GM23338 (cell line): Measurements from ENCODE around the gene TECPR2. TPM values are rescaled to one million over a fixed set of nuclear protein-coding genes. Genes with fewer than 3 reads are reported as not detected.

Source experiments
- ATAC-seq: fragments of 200-7000 bp; cut with Tn5 transposase; 3 replicates; pipeline ENCODE4 v1.9.1; 2020
- DNase-seq: peaks from one replicate; pipeline ENCODE4 v3.0.0-alpha.2; 2015; ENCODE audit warnings: low spot score
- H2AFZ ChIP-seq: fragments of 200-600 bp; sonication (generic); 2 replicates; pipeline ENCODE4 v1.8.0; 2016; ENCODE audit warnings: antibody characterized with exemption, mild to moderate bottlenecking, moderate library complexity
- H3F3A ChIP-seq: fragments of 200-600 bp; sonication (generic); replicated peaks from 2 replicates; pipeline ENCODE4 v1.8.0; 2017; ENCODE audit warnings: antibody characterized with exemption, mixed run types, low read depth
- H3K27ac ChIP-seq: fragments of 200-600 bp; sonication (generic); 2 replicates; pipeline ENCODE4 v1.6.1; 2016; ENCODE audit warnings: low read depth
- H3K27me3 ChIP-seq: fragments of 200-600 bp; sonication (generic); 2 replicates; pipeline ENCODE4 v1.8.0; 2016; ENCODE audit warnings: mild to moderate bottlenecking, mixed run types, moderate library complexity; ENCODE audit not compliant: insufficient read depth
- H3K36me3 ChIP-seq: fragments of 200-600 bp; sonication (generic); 2 replicates; pipeline ENCODE4 v1.8.0; 2016; ENCODE audit warnings: mild to moderate bottlenecking; ENCODE audit not compliant: insufficient read depth
- H3K4me1 ChIP-seq: fragments of 200-600 bp; sonication (generic); 2 replicates; pipeline ENCODE4 v1.8.0; 2016; ENCODE audit warnings: mild to moderate bottlenecking, moderate library complexity; ENCODE audit not compliant: insufficient read depth
- H3K4me2 ChIP-seq: fragments of 200-600 bp; sonication (generic); 2 replicates; pipeline ENCODE4 v1.7.1; 2017; ENCODE audit warnings: mixed run types
- H3K4me3 ChIP-seq: fragments of 200-600 bp; sonication (generic); 2 replicates; pipeline ENCODE4 v1.6.1; 2016; ENCODE audit warnings: mixed run types
- H3K79me2 ChIP-seq: fragments of 200-600 bp; sonication (generic); replicated peaks from 2 replicates; pipeline ENCODE4 v1.8.0; 2017; ENCODE audit warnings: mild to moderate bottlenecking; ENCODE audit not compliant: insufficient read depth
- H3K9me2 ChIP-seq: fragments of 200-600 bp; sonication (generic); 2 replicates; pipeline ENCODE4 v1.8.0; 2017; ENCODE audit not compliant: insufficient read depth
- H4K20me1 ChIP-seq: fragments of 200-600 bp; sonication (generic); replicated peaks from 2 replicates; pipeline ENCODE4 v1.8.0; 2017; ENCODE audit warnings: mild to moderate bottlenecking; ENCODE audit not compliant: insufficient read depth
- H3K27ac Mint-ChIP-seq: 2 replicates; pipeline ENCODE4 v1.8.0; 2020; ENCODE audit warnings: inconsistent platforms, mild to moderate bottlenecking, moderate library complexity, mixed read lengths
- H3K27me3 Mint-ChIP-seq: 3 replicates; pipeline ENCODE4 v1.8.0; 2022; ENCODE audit warnings: low read depth, mild to moderate bottlenecking, moderate library complexity, mixed read lengths, inconsistent platforms; ENCODE audit not compliant: insufficient read depth, poor library complexity
- H3K36me3 Mint-ChIP-seq: 3 replicates; pipeline ENCODE4 v1.8.0; 2021; ENCODE audit warnings: low read depth, mild to moderate bottlenecking, inconsistent platforms, moderate library complexity, mixed read lengths
- H3K4me1 Mint-ChIP-seq: 3 replicates; pipeline ENCODE4 v1.8.0; 2020; ENCODE audit warnings: mild to moderate bottlenecking, inconsistent platforms, mixed read lengths
- H3K4me3 Mint-ChIP-seq: 3 replicates; pipeline ENCODE4 v1.8.0; 2021; ENCODE audit warnings: moderate library complexity, mild to moderate bottlenecking, inconsistent platforms, mixed read lengths
- H3K9me3 Mint-ChIP-seq: 3 replicates; pipeline ENCODE4 v1.8.0; 2020; ENCODE audit warnings: moderate library complexity, mild to moderate bottlenecking, inconsistent platforms, mixed read lengths
- CREB1 ChIP-seq: fragments of 250-450 bp; sonication (Bioruptor Pico); IDR thresholded peaks from 2 replicates; pipeline ENCODE4 v1.5.0; 2020; ENCODE audit warnings: low read depth, mild to moderate bottlenecking, moderate library complexity
- CTCF ChIP-seq, 2 experiments: fragments of 200-600 bp in 1 of 2; sonication (generic) in 1 of 2; conservative IDR thresholded peaks; 2 replicates each; pipeline versions ENCODE4 v1.5.1 to v1.6.1; 2016 to 2017; ENCODE audit warnings: antibody characterized with exemption in 2 of 2, low read depth in 2 of 2, mild to moderate bottlenecking in 2 of 2, moderate library complexity in 1 of 2
- EZH2 ChIP-seq: fragments of 200-600 bp; sonication (generic); IDR thresholded peaks from one replicate; pipeline ENCODE4 v1.8.0; 2017; ENCODE audit warnings: antibody characterized with exemption, mild to moderate bottlenecking, low read depth; ENCODE audit not compliant: unreplicated experiment
- EZH2phosphoT487 ChIP-seq: fragments of 200-600 bp; sonication (generic); IDR thresholded peaks from one replicate; pipeline ENCODE4 v1.8.1; 2018; ENCODE audit warnings: antibody characterized with exemption; ENCODE audit not compliant: unreplicated experiment
- JUNB ChIP-seq: IDR thresholded peaks from one replicate; pipeline ENCODE4 v1.6.1; 2016; ENCODE audit warnings: antibody characterized with exemption; ENCODE audit not compliant: unreplicated experiment
- NANOG ChIP-seq: IDR thresholded peaks from 2 replicates; pipeline ENCODE4 v1.6.1; 2016; ENCODE audit warnings: antibody characterized with exemption, borderline replicate concordance
- POLR2AphosphoS5 ChIP-seq: IDR thresholded peaks from 2 replicates; pipeline ENCODE4 v1.6.1; 2016; ENCODE audit warnings: antibody characterized with exemption, low read depth
- STAT1 ChIP-seq: IDR thresholded peaks from one replicate; pipeline ENCODE4 v1.6.1; 2016; ENCODE audit warnings: antibody characterized with exemption; ENCODE audit not compliant: unreplicated experiment
- ZNF114 ChIP-seq: fragments of 250-450 bp; sonication (Bioruptor Pico); IDR thresholded peaks from 2 replicates; pipeline ENCODE4 v1.5.0; 2020; ENCODE audit warnings: mild to moderate bottlenecking, moderate library complexity
- ZNF331 ChIP-seq: fragments of 250-450 bp; sonication (Bioruptor Pico); IDR thresholded peaks from 2 replicates; pipeline ENCODE4 v1.5.0; 2020; ENCODE audit warnings: low read depth, mild to moderate bottlenecking, moderate library complexity
- polyA plus RNA-seq: library from polyadenylated mRNA; unstranded; fragments of >200 nt; fragmentation: Nextera tagmentation; extraction: Ambion mirVana; gene quantifications from 2 replicates; pipeline ENCODE4 v1.2.1, GENCODE V29; 2016
- total RNA-seq: library from RNA; depleted of rRNA; stranded (reverse); fragments of >200 nt; shearing (Covaris generic); gene quantifications from 2 replicates; pipeline ENCODE4 v1.2.3, GENCODE V29; 2014
- TF ChIP-seq, protein P1 (sequence below): IDR thresholded peaks from 2 replicates; pipeline ENCODE4 v1.6.1; 2016; ENCODE audit warnings: antibody characterized with exemption
- TF ChIP-seq, protein P2 (sequence below): fragments of 250-450 bp; sonication (Bioruptor Pico); IDR thresholded peaks from 2 replicates; pipeline ENCODE4 v1.5.0; 2020; ENCODE audit warnings: mild to moderate bottlenecking, moderate library complexity

The TECPR2 gene
- total and polyA plus RNA-seq, 2 experiments from 2014 or later: 4.8 to 20.5 TPM

- TF ChIP-seq EZH2 (no peak), CREB1 (no peak), ZNF331 (CRISPR knock-in tag) (no peak), ZNF114 (CRISPR knock-in tag) (no peak), CTCF (conservative IDR thresholded peaks at IDR 0.05; ENCODE audit: low read depth in 2 of 2) (no peak), EZH2phosphoT487 (no peak), JUNB (no peak), POLR2AphosphoS5 (no peak), NANOG (no peak)
- TF ChIP-seq, protein P1, sequence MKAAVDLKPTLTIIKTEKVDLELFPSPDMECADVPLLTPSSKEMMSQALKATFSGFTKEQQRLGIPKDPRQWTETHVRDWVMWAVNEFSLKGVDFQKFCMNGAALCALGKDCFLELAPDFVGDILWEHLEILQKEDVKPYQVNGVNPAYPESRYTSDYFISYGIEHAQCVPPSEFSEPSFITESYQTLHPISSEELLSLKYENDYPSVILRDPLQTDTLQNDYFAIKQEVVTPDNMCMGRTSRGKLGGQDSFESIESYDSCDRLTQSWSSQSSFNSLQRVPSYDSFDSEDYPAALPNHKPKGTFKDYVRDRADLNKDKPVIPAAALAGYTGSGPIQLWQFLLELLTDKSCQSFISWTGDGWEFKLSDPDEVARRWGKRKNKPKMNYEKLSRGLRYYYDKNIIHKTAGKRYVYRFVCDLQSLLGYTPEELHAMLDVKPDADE: no peak
Measured at GRCh38 chr14:102419276-102419675, 56.5 kb downstream of the TECPR2 start (continued).

DNA sequence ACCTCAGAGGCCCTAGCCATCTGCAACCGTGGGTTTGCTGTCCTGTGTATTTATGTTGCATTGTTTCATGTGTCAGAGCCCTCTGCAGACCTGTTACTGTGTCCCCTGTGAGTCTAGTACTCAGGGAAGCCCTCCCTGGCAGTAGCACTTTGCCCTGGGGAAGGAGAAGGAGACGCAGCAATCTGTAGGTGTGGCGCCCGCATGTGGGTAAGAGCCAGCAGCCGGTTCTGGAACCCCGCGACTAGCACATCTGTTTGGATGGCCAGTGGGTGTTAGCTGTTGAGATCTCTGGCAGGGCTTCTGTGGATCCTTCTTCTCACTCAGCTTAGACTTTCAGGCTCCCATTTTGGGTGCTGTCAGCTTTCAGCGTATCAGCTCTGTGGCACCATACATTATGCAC, 57.0 kb downstream of the TECPR2 start:
- H3K9me2 ChIP-seq: no peaks in the 10 kb centered on the region
- ATAC-seq (no peak), DNase-seq (no peak)
- TF ChIP-seq, protein P2, sequence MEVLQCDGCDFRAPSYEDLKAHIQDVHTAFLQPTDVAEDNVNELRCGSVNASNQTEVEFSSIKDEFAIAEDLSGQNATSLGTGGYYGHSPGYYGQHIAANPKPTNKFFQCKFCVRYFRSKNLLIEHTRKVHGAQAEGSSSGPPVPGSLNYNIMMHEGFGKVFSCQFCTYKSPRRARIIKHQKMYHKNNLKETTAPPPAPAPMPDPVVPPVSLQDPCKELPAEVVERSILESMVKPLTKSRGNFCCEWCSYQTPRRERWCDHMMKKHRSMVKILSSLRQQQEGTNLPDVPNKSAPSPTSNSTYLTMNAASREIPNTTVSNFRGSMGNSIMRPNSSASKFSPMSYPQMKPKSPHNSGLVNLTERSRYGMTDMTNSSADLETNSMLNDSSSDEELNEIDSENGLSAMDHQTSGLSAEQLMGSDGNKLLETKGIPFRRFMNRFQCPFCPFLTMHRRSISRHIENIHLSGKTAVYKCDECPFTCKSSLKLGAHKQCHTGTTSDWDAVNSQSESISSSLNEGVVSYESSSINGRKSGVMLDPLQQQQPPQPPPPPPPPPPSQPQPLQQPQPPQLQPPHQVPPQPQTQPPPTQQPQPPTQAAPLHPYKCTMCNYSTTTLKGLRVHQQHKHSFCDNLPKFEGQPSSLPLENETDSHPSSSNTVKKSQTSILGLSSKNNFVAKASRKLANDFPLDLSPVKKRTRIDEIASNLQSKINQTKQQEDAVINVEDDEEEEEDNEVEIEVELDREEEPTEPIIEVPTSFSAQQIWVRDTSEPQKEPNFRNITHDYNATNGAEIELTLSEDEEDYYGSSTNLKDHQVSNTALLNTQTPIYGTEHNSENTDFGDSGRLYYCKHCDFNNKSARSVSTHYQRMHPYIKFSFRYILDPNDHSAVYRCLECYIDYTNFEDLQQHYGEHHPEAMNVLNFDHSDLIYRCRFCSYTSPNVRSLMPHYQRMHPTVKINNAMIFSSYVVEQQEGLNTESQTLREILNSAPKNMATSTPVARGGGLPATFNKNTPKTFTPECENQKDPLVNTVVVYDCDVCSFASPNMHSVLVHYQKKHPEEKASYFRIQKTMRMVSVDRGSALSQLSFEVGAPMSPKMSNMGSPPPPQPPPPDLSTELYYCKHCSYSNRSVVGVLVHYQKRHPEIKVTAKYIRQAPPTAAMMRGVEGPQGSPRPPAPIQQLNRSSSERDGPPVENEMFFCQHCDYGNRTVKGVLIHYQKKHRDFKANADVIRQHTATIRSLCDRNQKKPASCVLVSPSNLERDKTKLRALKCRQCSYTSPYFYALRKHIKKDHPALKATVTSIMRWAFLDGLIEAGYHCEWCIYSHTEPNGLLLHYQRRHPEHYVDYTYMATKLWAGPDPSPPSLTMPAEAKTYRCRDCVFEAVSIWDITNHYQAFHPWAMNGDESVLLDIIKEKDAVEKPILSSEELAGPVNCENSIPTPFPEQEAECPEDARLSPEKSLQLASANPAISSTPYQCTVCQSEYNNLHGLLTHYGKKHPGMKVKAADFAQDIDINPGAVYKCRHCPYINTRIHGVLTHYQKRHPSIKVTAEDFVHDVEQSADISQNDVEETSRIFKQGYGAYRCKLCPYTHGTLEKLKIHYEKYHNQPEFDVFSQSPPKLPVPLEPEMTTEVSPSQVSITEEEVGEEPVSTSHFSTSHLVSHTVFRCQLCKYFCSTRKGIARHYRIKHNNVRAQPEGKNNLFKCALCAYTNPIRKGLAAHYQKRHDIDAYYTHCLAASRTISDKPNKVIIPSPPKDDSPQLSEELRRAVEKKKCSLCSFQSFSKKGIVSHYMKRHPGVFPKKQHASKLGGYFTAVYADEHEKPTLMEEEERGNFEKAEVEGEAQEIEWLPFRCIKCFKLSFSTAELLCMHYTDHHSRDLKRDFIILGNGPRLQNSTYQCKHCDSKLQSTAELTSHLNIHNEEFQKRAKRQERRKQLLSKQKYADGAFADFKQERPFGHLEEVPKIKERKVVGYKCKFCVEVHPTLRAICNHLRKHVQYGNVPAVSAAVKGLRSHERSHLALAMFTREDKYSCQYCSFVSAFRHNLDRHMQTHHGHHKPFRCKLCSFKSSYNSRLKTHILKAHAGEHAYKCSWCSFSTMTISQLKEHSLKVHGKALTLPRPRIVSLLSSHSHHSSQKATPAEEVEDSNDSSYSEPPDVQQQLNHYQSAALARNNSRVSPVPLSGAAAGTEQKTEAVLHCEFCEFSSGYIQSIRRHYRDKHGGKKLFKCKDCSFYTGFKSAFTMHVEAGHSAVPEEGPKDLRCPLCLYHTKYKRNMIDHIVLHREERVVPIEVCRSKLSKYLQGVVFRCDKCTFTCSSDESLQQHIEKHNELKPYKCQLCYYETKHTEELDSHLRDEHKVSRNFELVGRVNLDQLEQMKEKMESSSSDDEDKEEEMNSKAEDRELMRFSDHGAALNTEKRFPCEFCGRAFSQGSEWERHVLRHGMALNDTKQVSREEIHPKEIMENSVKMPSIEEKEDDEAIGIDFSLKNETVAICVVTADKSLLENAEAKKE (CRISPR knock-in tag): no peak
- no peak for TF ChIP-seq STAT1
- TF ChIP-seq NANOG: no peak
- TF ChIP-seq, protein P1: no peak
- TF ChIP-seq JUNB: no peak
- no peak for TF ChIP-seq ZNF114 (CRISPR knock-in tag)

More for the DNA sequence above, 57.0 kb downstream of the TECPR2 start:
- Histone ChIP-seq H2AFZ (no peak overlapping the region), H4K20me1 (no peaks in the 10 kb centered on the region), H3K4me1 (no peaks in the 10 kb centered on the region), H3K36me3 (no peaks in the 10 kb centered on the region), H3K4me3 (no peak overlapping the region), H3K27ac (no peak overlapping the region), H3K4me2 (no peak overlapping the region), H3K27me3 (no peaks in the 10 kb centered on the region), H3K79me2 (no peaks in the 10 kb centered on the region), H3F3A (no peaks in the 10 kb centered on the region)
- Mint-ChIP-seq H3K36me3 (peaks cover 2% of the 10 kb centered on the region; the same call in 2 of the 3 replicates), H3K27ac (no peak overlapping the region; the same call in 1 of the 2 replicates), H3K4me3 (no peak overlapping the region), H3K27me3 (peaks cover 5% of the 10 kb centered on the region), H3K9me3 (no peaks in the 10 kb centered on the region), H3K4me1 (peaks cover 15% of the 10 kb centered on the region)
